Measurements from ENCODE around the gene TSR3.

Gene TSR3

DNA sequence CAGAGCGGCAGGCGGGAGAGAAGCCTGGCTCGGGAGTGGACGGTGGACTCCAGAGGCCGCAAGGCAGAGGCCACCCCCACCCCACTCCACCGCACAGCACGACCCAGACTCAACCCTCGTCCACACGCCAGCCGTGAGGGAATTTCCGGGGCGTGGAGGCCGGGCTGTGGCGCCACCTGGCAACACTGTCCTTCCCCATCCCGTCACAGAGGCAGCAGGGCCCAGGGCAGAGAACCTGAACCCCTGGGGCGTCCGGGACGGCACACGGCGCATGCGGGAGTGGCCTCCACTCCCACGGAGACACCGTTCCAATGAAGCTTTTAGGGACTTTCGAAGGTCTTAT lies 23.6 kb upstream of the TSR3 start:
- Histone ChIP-seq H3K79me2 (ENCODE audit: insufficient read depth, low read length) (no peaks in the 10 kb centered on the region), H3K27me3 (ENCODE audit: insufficient read depth, low read length, poor library complexity, severe bottlenecking) (no peaks in the 10 kb centered on the region), H3K4me3 (ENCODE audit: low read length, poor library complexity, severe bottlenecking) (no peak overlapping the region), H3K36me3 (ENCODE audit: insufficient read depth, low read length) (no peaks in the 10 kb centered on the region), H3K9me2 (replicated peaks; ENCODE audit: low read depth, low read length) (no peaks in the 10 kb centered on the region), H3F3A (ENCODE audit: low read depth) (no peaks in the 10 kb centered on the region), H3K4me2 (ENCODE audit: low read depth, low read length, poor library complexity, severe bottlenecking) (no peak overlapping the region), H3K9me3 (ENCODE audit: insufficient read depth, low read depth, low read length) (no peaks in the 10 kb centered on the region), H3K9ac (ENCODE audit: low read depth, low read length, poor library complexity, severe bottlenecking) (no peak overlapping the region), H4K20me1 (ENCODE audit: insufficient read depth, low read length, poor library complexity, severe bottlenecking) (no peaks in the 10 kb centered on the region), H3K4me1 (ENCODE audit: insufficient read depth, low read length, poor library complexity, severe bottlenecking) (no peaks in the 10 kb centered on the region), H2AFZ (ENCODE audit: low read length) (no peak overlapping the region)
- TF ChIP-seq EZH2phosphoT487 (IDR thresholded peaks at IDR 0.05; ENCODE audit: borderline replicate concordance) (no peak), CTCF (conservative IDR thresholded peaks at IDR 0.05; ENCODE audit: low read length) (no peak)

DNA sequence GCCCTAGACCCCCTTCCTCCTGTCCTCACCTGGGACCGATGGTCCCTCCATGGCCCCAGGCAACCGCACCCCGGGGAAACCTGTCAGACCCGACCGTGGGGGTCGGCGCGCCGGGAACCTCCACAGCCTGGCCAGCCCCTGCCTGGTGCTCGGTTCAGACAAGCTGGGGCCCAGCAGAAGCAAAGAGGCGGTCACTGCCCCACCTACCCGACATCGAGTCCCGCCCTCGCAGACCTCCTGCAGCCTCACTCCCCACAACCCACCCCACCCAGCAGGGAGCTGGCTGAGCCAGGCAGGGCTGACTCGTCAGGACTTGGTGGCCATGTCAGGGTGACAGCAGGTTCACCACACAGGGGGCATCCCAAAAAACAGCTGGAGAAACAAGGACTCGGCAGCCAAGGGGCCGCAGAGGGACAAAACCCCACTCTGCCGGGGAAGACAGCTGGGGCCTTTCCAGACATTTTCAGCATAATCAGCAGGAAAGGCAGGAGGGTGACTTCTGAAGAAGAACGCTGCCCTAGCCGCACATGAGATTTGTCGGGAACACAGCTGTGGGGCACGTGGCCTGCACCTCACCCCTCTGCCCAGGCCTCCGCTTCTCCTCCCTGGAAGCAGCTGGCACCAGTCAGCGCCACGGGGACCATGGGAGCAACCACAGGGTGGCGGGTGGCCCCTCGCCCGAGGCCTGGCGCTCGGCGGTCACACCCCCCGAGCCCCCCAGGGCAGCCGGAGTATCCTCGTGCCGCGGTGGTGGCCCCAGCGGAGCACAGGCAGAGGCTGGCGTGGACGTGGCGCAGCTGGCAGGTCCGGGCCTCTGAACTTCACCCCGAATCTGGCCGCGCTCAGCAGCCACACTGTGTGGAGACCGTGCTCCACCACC lies 23.0 kb upstream of the TSR3 start:
- Histone ChIP-seq H2AFZ (ENCODE audit: low read length) (no peak overlapping the region), H3K4me1 (ENCODE audit: insufficient read depth, low read length, poor library complexity, severe bottlenecking) (no peaks in the 10 kb centered on the region), H3K79me2 (ENCODE audit: insufficient read depth, low read length) (no peaks in the 10 kb centered on the region), H3F3A (ENCODE audit: low read depth) (no peaks in the 10 kb centered on the region), H3K9ac (ENCODE audit: low read depth, low read length, poor library complexity, severe bottlenecking) (no peak overlapping the region), H3K9me3 (ENCODE audit: insufficient read depth, low read depth, low read length) (no peaks in the 10 kb centered on the region), H3K4me2 (ENCODE audit: low read depth, low read length, poor library complexity, severe bottlenecking) (no peak overlapping the region), H3K4me3 (ENCODE audit: low read length, poor library complexity, severe bottlenecking) (no peak overlapping the region), H3K9me2 (replicated peaks; ENCODE audit: low read depth, low read length) (no peaks in the 10 kb centered on the region), H4K20me1 (ENCODE audit: insufficient read depth, low read length, poor library complexity, severe bottlenecking) (no peaks in the 10 kb centered on the region), H3K27me3 (ENCODE audit: insufficient read depth, low read length, poor library complexity, severe bottlenecking) (no peaks in the 10 kb centered on the region), H3K36me3 (ENCODE audit: insufficient read depth, low read length) (no peaks in the 10 kb centered on the region)
- TF ChIP-seq CTCF (conservative IDR thresholded peaks at IDR 0.05; ENCODE audit: low read length): no peak
- TF ChIP-seq EZH2phosphoT487 (IDR thresholded peaks at IDR 0.05; ENCODE audit: borderline replicate concordance): no peak

- TF ChIP-seq CTCF (conservative IDR thresholded peaks at IDR 0.05; ENCODE audit: low read length): no peak
- TF ChIP-seq EZH2phosphoT487 (IDR thresholded peaks at IDR 0.05; ENCODE audit: borderline replicate concordance): no peak
- no peaks in the 10 kb centered on the region for H3K4me1 ChIP-seq (ENCODE audit: insufficient read depth, low read length, poor library complexity, severe bottlenecking)
- H3K9ac ChIP-seq (ENCODE audit: low read depth, low read length, poor library complexity, severe bottlenecking): no peak overlapping the region
- no peak overlapping the region for H2AFZ ChIP-seq (ENCODE audit: low read length)
- no peak overlapping the region for H3K4me3 ChIP-seq (ENCODE audit: low read length, poor library complexity, severe bottlenecking)
- H3F3A ChIP-seq (ENCODE audit: low read depth): no peaks in the 10 kb centered on the region
- no peaks in the 10 kb centered on the region for H4K20me1 ChIP-seq (ENCODE audit: insufficient read depth, low read length, poor library complexity, severe bottlenecking)
- no peaks in the 10 kb centered on the region for H3K79me2 ChIP-seq (ENCODE audit: insufficient read depth, low read length)
- no peaks in the 10 kb centered on the region for H3K9me2 ChIP-seq (replicated peaks; ENCODE audit: low read depth, low read length)
- no peak overlapping the region for H3K4me2 ChIP-seq (ENCODE audit: low read depth, low read length, poor library complexity, severe bottlenecking)
- H3K36me3 ChIP-seq (ENCODE audit: insufficient read depth, low read length): no peaks in the 10 kb centered on the region
- H3K9me3 ChIP-seq (ENCODE audit: insufficient read depth, low read depth, low read length): no peaks in the 10 kb centered on the region
- no peaks in the 10 kb centered on the region for H3K27me3 ChIP-seq (ENCODE audit: insufficient read depth, low read length, poor library complexity, severe bottlenecking)
These were observed 20.7 kb upstream of the TSR3 start for GRCh38 chr16:1372292-1372950.

Data from Loucy (cell line).